Fibroblast of lung (primary cell): ENCODE measurements around the gene SPCS2. TPM values are rescaled to one million over a fixed set of nuclear protein-coding genes. Genes with fewer than 3 reads are reported as not detected.
"Not testable (repeated sequence)": the region's sequence is repeated elsewhere in the genome, so short reads cannot be mapped to it uniquely, and the experiment has no call there.

Source experiments
- DNase-seq, 2 donors: peaks; one replicate each; pipeline versions ENCODE4 v3.0.0 to v3.0.0-alpha.2; 2010; ENCODE audit warnings: low read depth in 2 of 2
- H2AFZ ChIP-seq: 2 replicates; pipeline ENCODE4 v1.5.1; 2012; ENCODE audit warnings: low read length, control low read depth, inconsistent platforms
- H3K27ac ChIP-seq: 2 replicates; pipeline ENCODE4 v1.5.1; 2011; ENCODE audit warnings: low read length, control low read depth; ENCODE audit not compliant: insufficient read depth
- H3K27me3 ChIP-seq: 2 replicates; pipeline ENCODE4 v1.5.1; 2011; ENCODE audit warnings: mild to moderate bottlenecking, low read length; ENCODE audit not compliant: control insufficient read depth, insufficient read depth
- H3K36me3 ChIP-seq: 2 replicates; pipeline ENCODE4 v1.5.1; 2011; ENCODE audit warnings: low read length; ENCODE audit not compliant: control insufficient read depth, insufficient read depth
- H3K4me1 ChIP-seq: 2 replicates; pipeline ENCODE4 v1.5.1; 2011; ENCODE audit warnings: low read length; ENCODE audit not compliant: control insufficient read depth, insufficient read depth; ENCODE audit errors: extremely low read depth
- H3K4me2 ChIP-seq: 2 replicates; pipeline ENCODE4 v1.5.1; 2011; ENCODE audit warnings: low read length, control low read depth; ENCODE audit not compliant: insufficient read depth; ENCODE audit errors: extremely low read depth
- H3K4me3 ChIP-seq, 4 experiments: fragments of 200-600 bp in 1 of 4; sonication (generic) in 1 of 4; replicated peaks in 1 of 4; 2 replicates each; pipeline ENCODE4 v1.5.1; 2011 to 2016; ENCODE audit warnings: low read length in 4 of 4, low read depth in 3 of 4, mild to moderate bottlenecking in 3 of 4, control low read depth in 2 of 4, inconsistent platforms in 1 of 4, mixed read lengths in 1 of 4; ENCODE audit not compliant: insufficient read depth in 1 of 4; ENCODE audit errors: control extremely low read depth in 1 of 4
- H3K79me2 ChIP-seq: 2 replicates; pipeline ENCODE4 v1.5.1; 2012; ENCODE audit warnings: mild to moderate bottlenecking, low read length, inconsistent platforms; ENCODE audit not compliant: control insufficient read depth, insufficient read depth
- H3K9ac ChIP-seq: 2 replicates; pipeline ENCODE4 v1.5.1; 2011; ENCODE audit warnings: mild to moderate bottlenecking, low read length, control low read depth; ENCODE audit not compliant: insufficient read depth
- H3K9me3 ChIP-seq: 2 replicates; pipeline ENCODE4 v1.5.1; 2012; ENCODE audit warnings: low read depth, low read length; ENCODE audit not compliant: control insufficient read depth, insufficient read depth
- H4K20me1 ChIP-seq: 2 replicates; pipeline ENCODE4 v1.5.1; 2011; ENCODE audit warnings: low read length; ENCODE audit not compliant: control insufficient read depth, insufficient read depth; ENCODE audit errors: extremely low read depth
- EZH2 ChIP-seq: IDR thresholded peaks from 2 replicates; pipeline ENCODE4 v1.5.1; 2012; ENCODE audit warnings: low read length, control low read depth, mild to moderate bottlenecking; ENCODE audit errors: missing control alignments
- polyA plus RNA-seq, 2 donors: library from polyadenylated mRNA; depleted of rRNA in 1 of 2; stranded (reverse) in 1 of 2; unstranded in 1 of 2; fragments of >200 nt; gene quantifications; 2 replicates each; pipeline ENCODE4 v1.2.1, GENCODE V29; 2011 to 2012; ENCODE audit warnings: missing spikeins in 1 of 2
- total RNA-seq: library from RNA; depleted of rRNA; stranded (reverse); fragments of >200 nt; gene quantifications from 2 replicates; pipeline ENCODE4 v1.2.1, GENCODE V29; 2014
- TF ChIP-seq, protein P1 (sequence below), 2 donors: IDR thresholded peaks in 1 of 2; conservative IDR thresholded peaks in 1 of 2; 1 replicate in 1 of 2; 2 replicates in 1 of 2; pipeline ENCODE4 v1.5.1; 2011 to 2012; ENCODE audit warnings: low read length in 2 of 2, control low read depth in 1 of 2, inconsistent platforms in 1 of 2, low read depth in 1 of 2, mild to moderate bottlenecking in 1 of 2

Gene SPCS2
- total and polyA plus RNA-seq, 2 donors (not counting 1 experiment from before 2014, with no cell fraction given): 11.7 to 97.9 TPM

DNA sequence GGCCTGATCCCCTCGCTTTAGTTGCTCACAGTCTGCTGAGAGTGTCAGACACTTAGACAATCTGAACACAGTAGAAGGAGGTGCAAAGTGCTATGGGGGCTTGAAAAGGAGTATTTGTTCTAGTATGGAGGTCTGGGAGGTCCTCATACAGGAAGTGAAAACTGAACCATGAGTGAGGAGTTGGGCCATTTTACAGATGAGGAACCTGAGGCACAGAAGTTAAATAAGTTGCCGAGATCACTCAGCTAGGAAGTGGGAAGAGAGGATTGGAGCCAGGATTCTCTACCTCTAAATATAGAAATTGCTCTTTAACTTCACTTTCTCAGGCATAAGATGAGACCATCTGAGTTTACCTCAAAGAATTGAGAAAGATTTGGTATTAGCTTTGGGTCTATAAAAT lies 35.7 kb downstream of the SPCS2 start:
- Histone ChIP-seq H3K27me3 (no peaks in the 10 kb centered on the region), H3K9me3 (no peaks in the 10 kb centered on the region), H3K9ac (no peak overlapping the region), H3K27ac (no peak overlapping the region), H3K4me2 (no peak overlapping the region), H4K20me1 (no peaks in the 10 kb centered on the region), H3K79me2 (no peaks in the 10 kb centered on the region), H3K4me1 (no peaks in the 10 kb centered on the region), H3K36me3 (no peaks in the 10 kb centered on the region), H3K4me3 (no peak overlapping the region), H2AFZ (no peak overlapping the region)
- DNase-seq: no peak
- TF ChIP-seq EZH2: no peak
- TF ChIP-seq, protein P1, sequence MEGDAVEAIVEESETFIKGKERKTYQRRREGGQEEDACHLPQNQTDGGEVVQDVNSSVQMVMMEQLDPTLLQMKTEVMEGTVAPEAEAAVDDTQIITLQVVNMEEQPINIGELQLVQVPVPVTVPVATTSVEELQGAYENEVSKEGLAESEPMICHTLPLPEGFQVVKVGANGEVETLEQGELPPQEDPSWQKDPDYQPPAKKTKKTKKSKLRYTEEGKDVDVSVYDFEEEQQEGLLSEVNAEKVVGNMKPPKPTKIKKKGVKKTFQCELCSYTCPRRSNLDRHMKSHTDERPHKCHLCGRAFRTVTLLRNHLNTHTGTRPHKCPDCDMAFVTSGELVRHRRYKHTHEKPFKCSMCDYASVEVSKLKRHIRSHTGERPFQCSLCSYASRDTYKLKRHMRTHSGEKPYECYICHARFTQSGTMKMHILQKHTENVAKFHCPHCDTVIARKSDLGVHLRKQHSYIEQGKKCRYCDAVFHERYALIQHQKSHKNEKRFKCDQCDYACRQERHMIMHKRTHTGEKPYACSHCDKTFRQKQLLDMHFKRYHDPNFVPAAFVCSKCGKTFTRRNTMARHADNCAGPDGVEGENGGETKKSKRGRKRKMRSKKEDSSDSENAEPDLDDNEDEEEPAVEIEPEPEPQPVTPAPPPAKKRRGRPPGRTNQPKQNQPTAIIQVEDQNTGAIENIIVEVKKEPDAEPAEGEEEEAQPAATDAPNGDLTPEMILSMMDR (conservative IDR thresholded peaks at IDR 0.05 in 1 of 2, IDR thresholded peaks at IDR 0.05 in 1 of 2; ENCODE audit: low read depth in 1 of 2, low read length in 2 of 2): no peak

DNA sequence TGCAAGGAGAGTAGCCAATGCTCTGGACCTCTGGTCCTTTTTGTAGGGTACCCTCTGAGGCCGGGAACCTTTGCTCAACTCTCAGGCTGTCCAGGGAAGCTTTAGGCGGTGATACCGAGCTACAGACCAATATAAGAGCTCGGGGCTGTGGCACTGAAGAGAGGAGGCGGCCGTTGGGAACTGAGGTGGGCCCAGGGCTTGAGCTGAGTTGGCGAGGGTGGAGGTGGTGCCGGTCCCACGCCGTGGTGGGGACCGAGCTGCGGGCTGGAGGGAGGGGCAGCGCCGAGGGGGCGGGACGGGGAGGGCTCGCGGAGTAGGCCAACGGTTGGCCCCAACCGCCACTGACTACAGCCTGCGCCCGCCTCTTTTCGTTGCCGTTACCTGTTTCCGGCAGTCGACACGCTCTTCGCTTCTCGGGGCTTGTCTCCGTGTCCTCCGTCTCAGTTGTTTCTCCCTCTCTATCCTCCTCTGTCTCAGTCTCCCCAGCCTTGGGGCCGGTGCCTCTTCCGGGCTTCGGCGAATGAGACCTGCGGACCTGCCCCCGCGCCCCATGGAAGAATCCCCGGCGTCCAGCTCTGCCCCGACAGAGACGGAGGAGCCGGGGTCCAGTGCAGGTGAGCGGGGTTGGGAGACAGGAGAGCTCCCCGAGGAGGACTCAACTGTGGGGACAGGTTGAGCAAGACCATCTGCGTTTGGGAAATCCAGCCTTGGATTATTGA lies 39.6 kb downstream of the SPCS2 start, which contains the start of gene NEU3:
TSS of gene NEU3 (plus strand) at position 393 of the 719 bp plus-strand sequence. CDS start at position 521, 128 bp downstream.
- Histone ChIP-seq H3K36me3 (no peaks in the 10 kb centered on the region), H3K4me1 (no peaks in the 10 kb centered on the region), H4K20me1 (no peaks in the 10 kb centered on the region), H3K4me2 (peak within 1 kb of the TSS; percentile 93), H3K9me3 (no peaks in the 10 kb centered on the region), H3K79me2 (no peaks in the 10 kb centered on the region), H3K9ac (peak within 1 kb of the TSS; percentile 74), H3K27ac (peak within 1 kb of the TSS; percentile 66), H3K27me3 (no peaks in the 10 kb centered on the region), H2AFZ (peak within 1 kb of the TSS; percentile 79), H3K4me3 (peak within 1 kb of the TSS; percentile 79 to 88 (median 83))
- TF ChIP-seq EZH2: no peak
- TF ChIP-seq, protein P1 (conservative IDR thresholded peaks at IDR 0.05 in 1 of 2, IDR thresholded peaks at IDR 0.05 in 1 of 2; ENCODE audit: low read depth in 1 of 2, low read length in 2 of 2): no peak
- DNase-seq: peak; percentile 75 to 79

DNA sequence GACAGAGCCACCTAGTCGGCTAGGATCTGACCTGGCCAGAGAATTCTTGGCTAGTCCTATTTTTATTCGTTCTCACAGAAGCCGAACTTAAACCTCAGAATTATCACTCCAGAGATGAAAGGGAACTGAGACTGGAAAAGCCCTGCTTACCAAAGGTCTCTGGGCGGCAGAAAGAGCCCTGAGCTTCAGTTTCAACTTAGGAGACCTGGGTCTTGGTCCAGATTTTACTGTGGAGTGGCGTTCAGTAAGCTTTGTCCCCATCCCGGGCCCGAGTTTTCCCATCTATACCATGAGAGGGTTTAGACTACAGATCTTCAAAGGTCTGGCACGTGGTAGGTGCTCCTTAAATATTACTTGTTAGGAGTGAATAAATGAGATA lies 40.2 kb downstream of the SPCS2 start:
- Histone ChIP-seq H3K27me3 (no peaks in the 10 kb centered on the region), H3K27ac (peak overlapping the region; percentile 66)

DNA sequence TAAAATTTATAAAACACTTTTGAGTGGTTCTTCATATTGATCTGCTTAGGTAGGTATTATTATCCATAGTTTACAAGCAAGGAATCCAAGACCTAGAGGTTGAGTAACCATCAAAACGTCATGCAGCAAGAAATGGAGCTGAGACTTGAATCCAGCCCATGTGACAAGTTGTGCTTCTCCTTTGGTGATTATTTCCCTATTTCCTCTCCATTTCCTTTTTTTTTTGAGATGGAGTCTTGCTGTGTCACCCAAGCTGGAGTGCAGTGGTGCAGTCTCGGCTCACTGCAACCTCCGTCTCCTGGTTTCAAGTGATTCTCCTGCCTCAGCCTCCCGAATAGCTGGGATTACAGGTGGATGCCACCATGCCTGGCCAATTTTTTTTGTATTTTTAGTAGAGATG lies 41.1 kb downstream of the SPCS2 start:
- not testable (repeated sequence) for H3K79me2 ChIP-seq, H3K27ac ChIP-seq, H3K9me3 ChIP-seq, H3K9ac ChIP-seq, H2AFZ ChIP-seq, DNase-seq, H3K36me3 ChIP-seq, H4K20me1 ChIP-seq, H3K4me1 ChIP-seq, H3K4me3 ChIP-seq, H3K27me3 ChIP-seq, H3K4me2 ChIP-seq

More for the DNA sequence above, 40.2 kb downstream of the SPCS2 start:
- peak; percentile 10 to 20 for DNase-seq
- H3K36me3 ChIP-seq: no peaks in the 10 kb centered on the region
- TF ChIP-seq, protein P1 (conservative IDR thresholded peaks at IDR 0.05 in 1 of 2, IDR thresholded peaks at IDR 0.05 in 1 of 2; ENCODE audit: low read depth in 1 of 2, low read length in 2 of 2): no peak
- no peak for TF ChIP-seq EZH2
- H4K20me1 ChIP-seq: no peaks in the 10 kb centered on the region
- peak overlapping the region; percentile 74 for H3K9ac ChIP-seq
- H3K9me3 ChIP-seq: no peaks in the 10 kb centered on the region
- no peaks in the 10 kb centered on the region for H3K79me2 ChIP-seq
- H3K4me1 ChIP-seq: no peaks in the 10 kb centered on the region
- peak overlapping the region; percentile 79 to 88 (median 83) for H3K4me3 ChIP-seq
- H2AFZ ChIP-seq: peak overlapping the region; percentile 79
- H3K4me2 ChIP-seq: peak overlapping the region; percentile 93
